SK-N-SH (cell line): Measurements from ENCODE around the gene PRSS1. TPM values are rescaled to one million over a fixed set of nuclear protein-coding genes. Genes with fewer than 3 reads are reported as not detected.

Source experiments
- CTCF ChIA-PET: fragments of 300-600, 350-600 bp; formaldehyde crosslinking; extraction: SDS; loops from one replicate; lab custom pipeline; 2021; lab: Yijun Ruan, JAX
- POLR2A ChIA-PET: fragments of 350-600 bp; sonication (Branson Sonifier 250); formaldehyde crosslinking; extraction: SDS; loops from one replicate; lab custom pipeline; 2020; ENCODE audit warnings: antibody characterized with exemption, inconsistent platforms; lab: Yijun Ruan, JAX
- DNase-seq: peaks from one replicate; pipeline ENCODE4 v3.0.0; 2012
- H2AFZ ChIP-seq: fragments of 200-600 bp; sonication (generic); 2 replicates; pipeline ENCODE4 v1.8.1; 2016; ENCODE audit warnings: antibody characterized with exemption, mild to moderate bottlenecking, low read depth
- H3F3A ChIP-seq: fragments of 200-600 bp; sonication (generic); replicated peaks from 2 replicates; pipeline ENCODE3; 2016; ENCODE audit warnings: antibody characterized with exemption, mild to moderate bottlenecking; ENCODE audit not compliant: insufficient read depth
- H3K27ac ChIP-seq, 2 experiments: fragments of 200-500 bp in 1 of 2; fragments of 200-600 bp in 1 of 2; sonication (Bioruptor generic) in 1 of 2; sonication (generic), shearing (Covaris generic) in 1 of 2; 2 replicates each; pipeline versions ENCODE4 v1.5.1 to v1.6.1; 2014 to 2016; ENCODE audit warnings: low read depth in 2 of 2, inconsistent platforms in 1 of 2, low read length in 1 of 2, mild to moderate bottlenecking in 1 of 2, mixed read lengths in 1 of 2
- H3K27me3 ChIP-seq: fragments of 200-600 bp; sonication (generic), shearing (Covaris generic); 2 replicates; pipeline ENCODE4 v1.6.1; 2016; ENCODE audit warnings: mixed run types; ENCODE audit not compliant: insufficient read depth
- H3K36me3 ChIP-seq, 2 experiments: fragments of 200-500 bp in 1 of 2; fragments of 200-600 bp in 1 of 2; sonication (Bioruptor generic) in 1 of 2; sonication (generic) in 1 of 2; replicated peaks in 1 of 2; 2 replicates each; pipeline versions ENCODE3 to v1.5.1; 2014 to 2016; ENCODE audit warnings: low read length in 1 of 2, mild to moderate bottlenecking in 1 of 2; ENCODE audit not compliant: insufficient read depth in 2 of 2, control insufficient read depth in 1 of 2
- H3K4me1 ChIP-seq, 2 experiments: fragments of 200-500 bp in 1 of 2; fragments of 200-600 bp in 1 of 2; sonication (Bioruptor generic) in 1 of 2; sonication (generic), shearing (Covaris generic) in 1 of 2; 2 replicates each; pipeline versions ENCODE4 v1.5.1 to v1.6.1; 2014 to 2016; ENCODE audit warnings: low read depth in 1 of 2, low read length in 1 of 2, mixed run types in 1 of 2; ENCODE audit not compliant: insufficient read depth in 2 of 2, control insufficient read depth in 1 of 2
- H3K4me2 ChIP-seq: fragments of 200-600 bp; sonication (generic), shearing (Covaris generic); 2 replicates; pipeline ENCODE4 v1.6.1; 2017; ENCODE audit warnings: mixed run types
- H3K4me3 ChIP-seq, 2 experiments: fragments of 200-500 bp in 1 of 2; fragments of 200-600 bp in 1 of 2; sonication (Bioruptor generic) in 1 of 2; sonication (generic), shearing (Covaris generic) in 1 of 2; 2 replicates each; pipeline versions ENCODE4 v1.5.1 to v1.8.1; 2014 to 2016; ENCODE audit warnings: low read depth in 2 of 2, inconsistent platforms in 1 of 2, low read length in 1 of 2, mild to moderate bottlenecking in 1 of 2, mixed read lengths in 1 of 2, moderate library complexity in 1 of 2
- H3K79me2 ChIP-seq: fragments of 200-600 bp; sonication (generic); 2 replicates; pipeline ENCODE4 v1.8.1; 2017; ENCODE audit warnings: mild to moderate bottlenecking; ENCODE audit not compliant: insufficient read depth
- H3K9ac ChIP-seq: fragments of 200-600 bp; sonication (generic); 2 replicates; pipeline ENCODE4 v1.6.1; 2017; ENCODE audit warnings: mixed run types
- H3K9me2 ChIP-seq: fragments of 200-600 bp; sonication (generic); 2 replicates; pipeline ENCODE4 v1.6.1; 2017; ENCODE audit warnings: mixed run types
- H3K9me3 ChIP-seq: fragments of 200-600 bp; sonication (generic); 2 replicates; pipeline ENCODE4 v1.6.1; 2017; ENCODE audit warnings: mixed run types, mild to moderate bottlenecking, moderate library complexity
- H4K20me1 ChIP-seq: fragments of 200-600 bp; sonication (generic); 2 replicates; pipeline ENCODE4 v1.6.1; 2017; ENCODE audit warnings: mild to moderate bottlenecking, mixed run types; ENCODE audit not compliant: insufficient read depth
- CTCF ChIP-seq: fragments of 200-600 bp; sonication (generic); IDR thresholded peaks from 2 replicates; pipeline ENCODE4 v1.6.1; 2017; ENCODE audit warnings: antibody characterized with exemption, mild to moderate bottlenecking, moderate library complexity
- EZH2phosphoT487 ChIP-seq: fragments of 200-600 bp; sonication (generic); IDR thresholded peaks from 2 replicates; pipeline ENCODE4 v1.6.1; 2017; ENCODE audit warnings: low read depth, mixed run types, mild to moderate bottlenecking, antibody characterized with exemption, moderate library complexity, borderline replicate concordance
- FOSL2 ChIP-seq: IDR thresholded peaks from 2 replicates; pipeline ENCODE4 v1.4.0; 2012; ENCODE audit warnings: low read depth, mild to moderate bottlenecking, moderate library complexity, borderline replicate concordance
- FOXJ3 ChIP-seq: sonication (generic); formaldehyde crosslinking; IDR thresholded peaks from 2 replicates; pipeline ENCODE4 v1.5.1; 2020; ENCODE audit warnings: mild to moderate bottlenecking, missing genetic modification reagents
- GABPA ChIP-seq: IDR thresholded peaks from 2 replicates; pipeline ENCODE4 v1.4.0; 2012; ENCODE audit warnings: low read depth, mild to moderate bottlenecking
- IRF3 ChIP-seq: fragments of 150-350 bp; IDR thresholded peaks from 2 replicates; pipeline ENCODE4 v1.6.1; 2016; ENCODE audit warnings: mild to moderate bottlenecking, low read depth, low read length
- JUND ChIP-seq: IDR thresholded peaks from 2 replicates; pipeline ENCODE4 v1.4.0; 2012
- MAX ChIP-seq: IDR thresholded peaks from 2 replicates; pipeline ENCODE4 v1.4.0; 2012; ENCODE audit warnings: low read depth
- MEF2A ChIP-seq: IDR thresholded peaks from 2 replicates; pipeline ENCODE4 v1.4.0; 2012; ENCODE audit warnings: low read depth, borderline replicate concordance
- NFIC ChIP-seq: IDR thresholded peaks from 2 replicates; pipeline ENCODE4 v1.4.0; 2012; ENCODE audit warnings: borderline replicate concordance
- RCOR1 ChIP-seq: fragments of 150-350 bp; IDR thresholded peaks from 2 replicates; pipeline ENCODE4 v1.6.1; 2017; ENCODE audit warnings: antibody characterized with exemption, low read length
- RFX5 ChIP-seq: IDR thresholded peaks from 2 replicates; pipeline ENCODE4 v1.6.1; 2012; ENCODE audit warnings: mild to moderate bottlenecking, improper control_type of control experiment, low read length
- RXRA ChIP-seq: IDR thresholded peaks from 2 replicates; pipeline ENCODE4 v1.4.0; 2012; ENCODE audit warnings: low read depth, mild to moderate bottlenecking, borderline replicate concordance
- SIN3A ChIP-seq: IDR thresholded peaks from 2 replicates; pipeline ENCODE4 v1.6.1; 2012; ENCODE audit warnings: low read depth, mild to moderate bottlenecking, low read length, moderate library complexity, borderline replicate concordance
- TEAD4 ChIP-seq: IDR thresholded peaks from 2 replicates; pipeline ENCODE4 v1.4.0; 2012; ENCODE audit warnings: mild to moderate bottlenecking, borderline replicate concordance; ENCODE audit not compliant: insufficient read depth
- YY1 ChIP-seq: IDR thresholded peaks from 2 replicates; pipeline ENCODE4 v1.4.0; 2012; ENCODE audit warnings: low read depth, mild to moderate bottlenecking
- ZBTB33 ChIP-seq: IDR thresholded peaks from 2 replicates; pipeline ENCODE4 v1.4.0; 2012; ENCODE audit warnings: low read depth, borderline replicate concordance
- WGBS: methylation state at CpG from one replicate; pipeline ENCODE4 v1.1.6; 2017; ENCODE audit warnings: low lambda C conversion rate; 5-methylcytosine and 5-hydroxymethylcytosine counted together
- polyA plus RNA-seq, 3 experiments: library from polyadenylated mRNA; depleted of rRNA; stranded (reverse); fragments of >200 nt; gene quantifications; 2 replicates each; pipeline ENCODE4 v1.2.3, GENCODE V29; 2012
- TF ChIP-seq, protein P1 (sequence below): fragments of 150-350 bp; IDR thresholded peaks from 2 replicates; pipeline ENCODE4 v1.6.1; 2017; ENCODE audit warnings: antibody characterized with exemption, low read length, low read depth, borderline replicate concordance

The PRSS1 gene
- polyA plus RNA-seq, 1 of the 3 experiments (the other 2 are of a cell fraction), result not detected

DNA sequence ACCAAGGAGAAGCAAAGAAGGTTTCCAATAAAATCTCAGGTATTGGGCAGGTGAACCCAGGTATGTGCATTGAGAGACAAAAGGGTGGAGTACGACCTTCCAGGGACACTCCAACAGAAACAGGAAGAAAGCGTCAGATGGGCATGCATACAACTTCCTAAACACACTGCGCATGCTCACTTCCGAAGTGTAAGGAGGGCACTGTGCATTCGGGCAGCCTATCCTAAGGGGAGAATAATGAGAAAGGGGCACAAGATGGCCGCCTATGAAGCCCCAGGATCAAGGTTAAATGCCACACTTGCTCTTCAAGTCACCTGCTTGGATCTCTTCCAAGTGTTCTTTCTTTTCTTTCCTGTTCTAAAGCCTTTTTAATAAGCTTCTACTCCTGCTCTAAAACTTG is 39.4 kb upstream of the PRSS1 start:
- TF ChIP-seq RFX5 (no peak), JUND (no peak), ZBTB33 (no peak), CTCF (no peak), NFIC (no peak), SIN3A (no peak), GABPA (no peak), MEF2A (no peak), FOSL2 (no peak), FOXJ3 (CRISPR knock-in tag) (no peak), RCOR1 (no peak), YY1 (no peak), EZH2phosphoT487 (no peak), TEAD4 (no peak), MAX (no peak), RXRA (no peak), IRF3 (no peak)
- TF ChIP-seq, protein P1, sequence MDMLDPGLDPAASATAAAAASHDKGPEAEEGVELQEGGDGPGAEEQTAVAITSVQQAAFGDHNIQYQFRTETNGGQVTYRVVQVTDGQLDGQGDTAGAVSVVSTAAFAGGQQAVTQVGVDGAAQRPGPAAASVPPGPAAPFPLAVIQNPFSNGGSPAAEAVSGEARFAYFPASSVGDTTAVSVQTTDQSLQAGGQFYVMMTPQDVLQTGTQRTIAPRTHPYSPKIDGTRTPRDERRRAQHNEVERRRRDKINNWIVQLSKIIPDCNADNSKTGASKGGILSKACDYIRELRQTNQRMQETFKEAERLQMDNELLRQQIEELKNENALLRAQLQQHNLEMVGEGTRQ, result no peak
- H3K9me3 ChIP-seq, result no peaks in the 10 kb centered on the region
- H3K9me2 ChIP-seq, result no peaks in the 10 kb centered on the region
- no peaks in the 10 kb centered on the region for H4K20me1 ChIP-seq
- H3K4me3 ChIP-seq, result no peak overlapping the region
- no peaks in the 10 kb centered on the region; a peak in 1 of 4 replicates for H3K4me1 ChIP-seq
- no peak overlapping the region for H3K9ac ChIP-seq
- POLR2A ChIA-PET, result no interaction called here
- no peaks in the 10 kb centered on the region for H3K79me2 ChIP-seq
- no peaks in the 10 kb centered on the region for H3F3A ChIP-seq
- no peak overlapping the region for H3K4me2 ChIP-seq
- no peak overlapping the region for H2AFZ ChIP-seq
- DNase-seq, result no peak
- H3K27me3 ChIP-seq, result no peaks in the 10 kb centered on the region; the same call in 1 of the 2 replicates
- WGBS, result 44% methylated on average over 6 of the region's 6 CpGs
- CTCF ChIA-PET, result interaction anchor here (1.7 to 4.5 kb wide), 3 partner anchors 8 to 175 kb away, joined by 3 to 20 read pairs (median 4); no protein-coding TSS in a partner anchor
- H3K27ac ChIP-seq, result no peak overlapping the region
- no peaks in the 10 kb centered on the region for H3K36me3 ChIP-seq
